Cardiac fibroblast (primary cell): ENCODE data around the gene PIGL.

ENCODE experiments used
- DNase-seq, 2 donors: peaks; one replicate each; pipeline versions ENCODE4 v3.0.0 to v3.0.0-alpha.2; 2010; ENCODE audit warnings: low read depth in 2 of 2
- H3K4me3 ChIP-seq, 2 donors: replicated peaks in 1 of 2; 1 replicate in 1 of 2; 2 replicates in 1 of 2; pipeline ENCODE4 v1.5.1; 2011; ENCODE audit warnings: low read depth in 2 of 2, low read length in 2 of 2, mild to moderate bottlenecking in 2 of 2, moderate library complexity in 1 of 2
- CTCF ChIP-seq: IDR thresholded peaks from one replicate; pipeline ENCODE4 v1.5.1; 2011; ENCODE audit warnings: low read depth, mild to moderate bottlenecking, low read length, inconsistent platforms

Gene PIGL

GRCh38 chr17:16352303-16352666, 135.3 kb downstream of the PIGL start:
- peak; percentile 29 to 37 for DNase-seq
- no peak for TF ChIP-seq CTCF
- peak overlapping the region; percentile 56 to 59 for H3K4me3 ChIP-seq

- peak overlapping the region; percentile 56 to 59 for H3K4me3 ChIP-seq
- no peak for TF ChIP-seq CTCF
- peak; percentile 24 to 36 for DNase-seq
Measured at GRCh38 chr17:16352667-16353316, 135.8 kb downstream of the PIGL start.

- TF ChIP-seq CTCF, result no peak
- H3K4me3 ChIP-seq, result peak within 1 kb of the TSS; percentile 56 to 59
- peak in 1 of 2 donors; percentile 46 for DNase-seq
Measured at GRCh38 chr17:16353317-16354174, 136.5 kb downstream of the PIGL start, which contains the start of gene CENPV. Gene CENPV, minus strand, starts transcription at chr17:16353469. Its CDS starts 33 bp downstream, at chr17:16353436.

- TF ChIP-seq CTCF, result no peak
- H3K4me3 ChIP-seq, result no peak overlapping the region
- DNase-seq, result no peak
Measured at GRCh38 chr17:16354585-16354984, 137.6 kb downstream of the PIGL start.

- TF ChIP-seq CTCF, result no peak
- H3K4me3 ChIP-seq, result no peak overlapping the region
- DNase-seq, result no peak
Measured at GRCh38 chr17:16358394-16358793, 141.4 kb downstream of the PIGL start.

- no peak overlapping the region for H3K4me3 ChIP-seq
- TF ChIP-seq CTCF, result no peak
- DNase-seq, result no peak
Measured at GRCh38 chr17:16361874-16362273, 144.9 kb downstream of the PIGL start.
